ENCODE measurements around the gene NECTIN4. TPM values are rescaled to one million over a fixed set of nuclear protein-coding genes. Genes with fewer than 3 reads are reported as not detected.

The NECTIN4 gene
- total and polyA plus RNA-seq, 2 of the 8 experiments (the other 6 are each of a cell fraction or from before 2014, with no cell fraction given): 0.19 to 0.71 TPM

- no peak overlapping the region for H4K8ac ChIP-seq (ENCODE audit: extremely low read depth, insufficient read depth, low read length)
- no peak overlapping the region for H3K27ac ChIP-seq (ENCODE audit: low read depth, low read length)
- no peaks in the 10 kb centered on the region for H3K79me1 ChIP-seq (ENCODE audit: low read depth, low read length)
- peaks cover 2% of the 10 kb centered on the region; the same call in 1 of the 2 replicates for H3K23me2 ChIP-seq (ENCODE audit: low read depth, low read length)
- peaks cover 0 to 6% (median 0%) of the 10 kb centered on the region in 4 experiments; a peak in 2 of 7 replicates for H3K4me1 ChIP-seq (replicated peaks in 1 of 4; ENCODE audit: control insufficient read depth in 3 of 4, insufficient read depth in 4 of 4, low read length in 3 of 4)
- H3K4ac ChIP-seq (replicated peaks; ENCODE audit: insufficient read length, low read depth, low read length): no peak overlapping the region
- no peaks in the 10 kb centered on the region for H4K20me1 ChIP-seq (replicated peaks in 1 of 2; ENCODE audit: control insufficient read depth in 1 of 2, insufficient read depth in 2 of 2, low read length in 2 of 2)
- H2AK5ac ChIP-seq (ENCODE audit: low read depth, low read length): no peak overlapping the region
- H2BK120ac ChIP-seq (replicated peaks; ENCODE audit: low read depth, low read length): no peak overlapping the region
- FAIRE-seq (no peak), DNase-seq (ENCODE audit: low read depth in 1 of 2, low spot score in 2 of 2) (no peak)
- H2BK12ac ChIP-seq (ENCODE audit: low read depth, low read length): no peak overlapping the region
- no peak overlapping the region for H3K14ac ChIP-seq (ENCODE audit: insufficient read length)
- H3K27me3 ChIP-seq (replicated peaks in 1 of 4; ENCODE audit: control insufficient read depth in 3 of 4, extremely low read depth in 1 of 4, insufficient read depth in 3 of 4, low read length in 3 of 4): no peaks in the 10 kb centered on the region
- no peaks in the 10 kb centered on the region for H3K79me2 ChIP-seq (ENCODE audit: control insufficient read depth in 1 of 2, insufficient read depth in 2 of 2, low read length in 2 of 2)
- no peak overlapping the region for H3K18ac ChIP-seq (ENCODE audit: extremely low read depth, low read length)
- no peak for TF ChIP-seq POU5F1 (IDR thresholded peaks at IDR 0.05; ENCODE audit: low read depth, low read length)
- TF ChIP-seq CHD1 (IDR thresholded peaks at IDR 0.05; ENCODE audit: low read depth, low read length): no peak
- no peak for TF ChIP-seq SUZ12 (IDR thresholded peaks at IDR 0.05; ENCODE audit: low read length)
- no peak for TF ChIP-seq RBBP5 (IDR thresholded peaks at IDR 0.05; ENCODE audit: borderline replicate concordance, low read depth, low read length)
- TF ChIP-seq BCL11A (IDR thresholded peaks at IDR 0.05; ENCODE audit: low read depth in 2 of 2, low read length in 2 of 2): no peak
- no peak for TF ChIP-seq SIRT6 (IDR thresholded peaks at IDR 0.05; ENCODE audit: low read length)
- no peak for TF ChIP-seq ASH2L (IDR thresholded peaks at IDR 0.05; ENCODE audit: low read length)
- no peak for TF ChIP-seq SP1 (IDR thresholded peaks at IDR 0.05; ENCODE audit: low read depth, low read length)
- TF ChIP-seq YY1 (IDR thresholded peaks at IDR 0.05; ENCODE audit: low read depth, low read length): no peak
- TF ChIP-seq POLR2A (IDR thresholded peaks at IDR 0.05; ENCODE audit: control extremely low read depth in 1 of 2, low read depth in 2 of 2, low read length in 2 of 2): no peak
- TF ChIP-seq SIN3A (conservative IDR thresholded peaks at IDR 0.05 in 1 of 2, IDR thresholded peaks at IDR 0.05 in 1 of 2; ENCODE audit: low read depth in 1 of 2, low read length in 2 of 2): no peak
- TF ChIP-seq HDAC6 (IDR thresholded peaks at IDR 0.05; ENCODE audit: low read depth, low read length): no peak
- H4K5ac ChIP-seq (ENCODE audit: insufficient read length, low read depth, low read length): no peak overlapping the region
- H2AFZ ChIP-seq (ENCODE audit: low read length): no peak overlapping the region
- 86% methylated on average over 3 of the region's 3 CpGs; no CpG with 5 or more reads in 1 of the 2 experiments for WGBS, 2 experiments (ENCODE audit: extremely low coverage in 1 of 2, insufficient coverage in 1 of 2, insufficient read length in 1 of 2, insufficient replicate concordance in 2 of 2, low coverage in 1 of 2, low lambda C conversion rate in 2 of 2, missing lambda C conversion rate in 1 of 2)
- H3K36me3 ChIP-seq (ENCODE audit: control insufficient read depth in 2 of 4, insufficient read depth in 4 of 4, low read length in 3 of 4): no peaks in the 10 kb centered on the region
- no peak overlapping the region for H2BK15ac ChIP-seq (ENCODE audit: low read length)
- ChIA-PET CTCF (ENCODE audit: partially characterized antibody) (interaction anchor here (1.0 kb wide), 1 partner anchor 19 kb away, joined by 5 read pairs; no protein-coding TSS in a partner anchor), POLR2A (ENCODE audit: partially characterized antibody) (interaction anchor here (1.6 kb wide), 1 partner anchor 42 kb away, joined by 5 read pairs; the partner anchor contains the start of gene DEDD)
- no peak overlapping the region for H3K4me3 ChIP-seq (ENCODE audit: extremely low read depth in 1 of 4, insufficient read depth in 2 of 4, low read depth in 3 of 4, low read length in 4 of 4)
- no peak overlapping the region for H2BK20ac ChIP-seq (ENCODE audit: low read length)
- no peak overlapping the region for H3K4me2 ChIP-seq (ENCODE audit: insufficient read depth in 1 of 2, low read depth in 2 of 2, low read length in 2 of 2)
- no peaks in the 10 kb centered on the region for H3K9me3 ChIP-seq (ENCODE audit: insufficient read depth in 2 of 2, low read depth in 1 of 2, low read length in 1 of 2)
- H4K91ac ChIP-seq (replicated peaks; ENCODE audit: insufficient read length, low read length): no peak overlapping the region
- no peak overlapping the region for H2BK5ac ChIP-seq (ENCODE audit: low read depth, low read length)
- H3K23ac ChIP-seq (ENCODE audit: insufficient read length): no peak overlapping the region
- H3K56ac ChIP-seq (replicated peaks; ENCODE audit: insufficient read length, low read depth, low read length): no peak overlapping the region
- no peak overlapping the region for H3K9ac ChIP-seq (replicated peaks in 1 of 4; ENCODE audit: extremely low read depth in 1 of 4, low read depth in 3 of 4, low read length in 3 of 4)
Observed at GRCh38 chr1:161090617-161091016, 1.3 kb upstream of the NECTIN4 start.
